Measurements from ENCODE around the gene DENND1A. TPM values are rescaled to one million over a fixed set of nuclear protein-coding genes. Genes with fewer than 3 reads are reported as not detected.

DENND1A gene
- total and polyA plus RNA-seq, 2 donors from 2014 or later: 16.3 to 19.6 TPM

- intact Hi-C loops (cut with DNase I): no loop called here
- FAIRE-seq: no peak
- Histone ChIP-seq H3K27me3 (ENCODE audit: control insufficient read depth, insufficient read depth, low read length) (no peaks in the 10 kb centered on the region), H3K9ac (ENCODE audit: low read length in 3 of 3) (no peak overlapping the region), H3K36me3 (ENCODE audit: control insufficient read depth in 2 of 3, insufficient read depth in 3 of 3, low read length in 3 of 3) (no peaks in the 10 kb centered on the region), H3K4me1 (ENCODE audit: control insufficient read depth in 2 of 3, insufficient read depth in 2 of 3, low read depth in 1 of 3, low read length in 3 of 3) (no peaks in the 10 kb centered on the region), H3K4me3 (ENCODE audit: low read length in 3 of 3) (no peak overlapping the region), H3K9me3 (ENCODE audit: control insufficient read depth in 2 of 3, insufficient read depth in 1 of 3, low read length in 3 of 3) (no peaks in the 10 kb centered on the region), H3K27ac (ENCODE audit: low read depth in 2 of 2, low read length in 2 of 2) (no peak overlapping the region)
- no peak for DNase-seq
- no peak for TF ChIP-seq CTCF (IDR thresholded peaks at IDR 0.05; ENCODE audit: borderline replicate concordance, extremely low read depth, insufficient read depth)
Measured at GRCh38 chr9:123620239-123620638, 309.7 kb downstream of the DENND1A start.

GRCh38 chr9:123617952-123618678 is 311.8 kb downstream of the DENND1A start:
- H3K9me3 ChIP-seq (ENCODE audit: control insufficient read depth in 2 of 3, insufficient read depth in 1 of 3, low read length in 3 of 3): no peaks in the 10 kb centered on the region
- H3K27ac ChIP-seq (ENCODE audit: low read depth in 2 of 2, low read length in 2 of 2): no peak overlapping the region
- intact Hi-C loops (cut with DNase I): no loop called here
- H3K4me3 ChIP-seq (ENCODE audit: low read length in 3 of 3): no peak overlapping the region
- no peak for FAIRE-seq
- no peaks in the 10 kb centered on the region for H3K27me3 ChIP-seq (ENCODE audit: control insufficient read depth, insufficient read depth, low read length)
- no peaks in the 10 kb centered on the region for H3K36me3 ChIP-seq (ENCODE audit: control insufficient read depth in 2 of 3, insufficient read depth in 3 of 3, low read length in 3 of 3)
- DNase-seq: no peak
- no peak overlapping the region for H3K9ac ChIP-seq (ENCODE audit: low read length in 3 of 3)
- TF ChIP-seq CTCF (IDR thresholded peaks at IDR 0.05; ENCODE audit: borderline replicate concordance, extremely low read depth, insufficient read depth): no peak
- H3K4me1 ChIP-seq (ENCODE audit: control insufficient read depth in 2 of 3, insufficient read depth in 2 of 3, low read depth in 1 of 3, low read length in 3 of 3): no peaks in the 10 kb centered on the region

DNA sequence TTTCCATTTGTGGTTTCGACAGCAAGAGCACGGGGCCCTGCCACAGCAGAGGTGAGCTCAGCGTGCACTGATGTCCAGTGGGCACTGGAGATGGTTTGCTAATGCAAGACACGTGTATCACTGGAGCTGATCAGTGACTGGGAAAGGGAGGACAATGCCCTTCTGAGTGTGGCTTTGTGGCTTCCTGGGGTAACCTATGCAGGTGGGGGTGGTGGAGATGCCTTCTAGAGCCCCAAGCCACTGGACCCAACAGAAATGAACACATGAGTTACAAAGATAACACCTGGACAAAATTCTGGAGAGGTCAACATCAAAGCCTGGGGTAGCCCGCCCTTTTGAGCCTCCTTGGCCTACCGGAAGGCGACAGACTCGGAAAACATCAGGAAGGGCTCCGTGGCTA is 312.6 kb downstream of the DENND1A start:
- no peaks in the 10 kb centered on the region for H3K27me3 ChIP-seq (ENCODE audit: control insufficient read depth, insufficient read depth, low read length)
- FAIRE-seq: no peak
- no peak overlapping the region for H3K27ac ChIP-seq (ENCODE audit: low read depth in 2 of 2, low read length in 2 of 2)
- no peaks in the 10 kb centered on the region for H3K9me3 ChIP-seq (ENCODE audit: control insufficient read depth in 2 of 3, insufficient read depth in 1 of 3, low read length in 3 of 3)
- intact Hi-C loops (cut with DNase I): no loop called here
- H3K4me3 ChIP-seq (ENCODE audit: low read length in 3 of 3): no peak overlapping the region
- H3K36me3 ChIP-seq (ENCODE audit: control insufficient read depth in 2 of 3, insufficient read depth in 3 of 3, low read length in 3 of 3): no peaks in the 10 kb centered on the region
- H3K4me1 ChIP-seq (ENCODE audit: control insufficient read depth in 2 of 3, insufficient read depth in 2 of 3, low read depth in 1 of 3, low read length in 3 of 3): no peaks in the 10 kb centered on the region
- no peak for DNase-seq
- TF ChIP-seq CTCF (IDR thresholded peaks at IDR 0.05; ENCODE audit: borderline replicate concordance, extremely low read depth, insufficient read depth): no peak
- no peak overlapping the region for H3K9ac ChIP-seq (ENCODE audit: low read length in 3 of 3)

- H3K9ac ChIP-seq (ENCODE audit: low read length in 3 of 3): no peak overlapping the region
- intact Hi-C loops (cut with DNase I): no loop called here
- H3K27ac ChIP-seq (ENCODE audit: low read depth in 2 of 2, low read length in 2 of 2): no peak overlapping the region
- FAIRE-seq (no peak), DNase-seq (no peak)
- no peak overlapping the region for H3K4me3 ChIP-seq (ENCODE audit: low read length in 3 of 3)
- H3K4me1 ChIP-seq (ENCODE audit: control insufficient read depth in 2 of 3, insufficient read depth in 2 of 3, low read depth in 1 of 3, low read length in 3 of 3): peaks cover 0 to 2% (median 0%) of the 10 kb centered on the region in 3 donors
- H3K36me3 ChIP-seq (ENCODE audit: control insufficient read depth in 2 of 3, insufficient read depth in 3 of 3, low read length in 3 of 3): no peaks in the 10 kb centered on the region
- TF ChIP-seq CTCF (IDR thresholded peaks at IDR 0.05; ENCODE audit: borderline replicate concordance, extremely low read depth, insufficient read depth): no peak
- no peaks in the 10 kb centered on the region for H3K27me3 ChIP-seq (ENCODE audit: control insufficient read depth, insufficient read depth, low read length)
- H3K9me3 ChIP-seq (ENCODE audit: control insufficient read depth in 2 of 3, insufficient read depth in 1 of 3, low read length in 3 of 3): no peaks in the 10 kb centered on the region
Measured at GRCh38 chr9:123616707-123617106, 313.2 kb downstream of the DENND1A start.

All from kidney (tissue), 14 donors.